HS-27A (cell line): ENCODE measurements around the gene EXOSC3.
"Not testable (repeated sequence)": the region's sequence is repeated elsewhere in the genome, so short reads cannot be mapped to it uniquely, and the experiment has no call there.

Experiments used
- DNase-seq: peaks from one replicate; pipeline ENCODE4 v3.0.0-alpha.2; 2012; ENCODE audit warnings: low read depth, missing footprints

The EXOSC3 gene

GRCh38 chr9:37784616-37785483 is at the start of gene EXOSC3:
EXOSC3 (minus strand) TSS chr9:37785064; CDS start chr9:37785044, 20 bp downstream.
- DNase-seq, result peak; percentile 90

- DNase-seq, result no peak
These were observed 42.8 kb upstream of the EXOSC3 start for GRCh38 chr9:37827483-37828165.

- not testable (repeated sequence) for DNase-seq
These were observed 40.3 kb upstream of the EXOSC3 start for GRCh38 chr9:37825174-37825573.

GRCh38 chr9:37820142-37820541 is 35.3 kb upstream of the EXOSC3 start:
- no peak for DNase-seq

- no peak for DNase-seq
These were observed 34.0 kb upstream of the EXOSC3 start for GRCh38 chr9:37818849-37819248.

GRCh38 chr9:37812773-37813379 is 28.0 kb upstream of the EXOSC3 start:
- no peak for DNase-seq

GRCh38 chr9:37811906-37812476 is 27.1 kb upstream of the EXOSC3 start:
- DNase-seq, result no peak

GRCh38 chr9:37809676-37810075 is 24.8 kb upstream of the EXOSC3 start:
- not testable (repeated sequence) for DNase-seq

GRCh38 chr9:37806271-37806670 is 21.4 kb upstream of the EXOSC3 start:
- no peak for DNase-seq

- DNase-seq, result no peak
These were observed 17.3 kb upstream of the EXOSC3 start for GRCh38 chr9:37801959-37802711.

- DNase-seq, result peak; percentile 12
These were observed 16.5 kb upstream of the EXOSC3 start for GRCh38 chr9:37801287-37801850.

- peak; percentile 55 for DNase-seq
These were observed 15.9 kb upstream of the EXOSC3 start, which contains the start of gene DCAF10 for GRCh38 chr9:37800631-37801286. DCAF10 (plus strand) TSS chr9:37800797; CDS start chr9:37800867, 70 bp downstream.

GRCh38 chr9:37798677-37799076 is 13.8 kb upstream of the EXOSC3 start:
- DNase-seq, result no peak

GRCh38 chr9:37796232-37796631 is 11.4 kb upstream of the EXOSC3 start:
- DNase-seq, result no peak

GRCh38 chr9:37792122-37792521 is 7.3 kb upstream of the EXOSC3 start:
- no peak for DNase-seq

GRCh38 chr9:37790096-37790495 is 5.2 kb upstream of the EXOSC3 start:
- DNase-seq, result no peak

GRCh38 chr9:37788332-37788731 is 3.5 kb upstream of the EXOSC3 start:
- no peak for DNase-seq

GRCh38 chr9:37787059-37787458 is 2.2 kb upstream of the EXOSC3 start:
- DNase-seq, result no peak

- no peak for DNase-seq
These were observed 611 bp downstream of the EXOSC3 start for GRCh38 chr9:37784291-37784615.

- no peak for DNase-seq
These were observed 6.3 kb downstream of the EXOSC3 start for GRCh38 chr9:37778534-37778933.

GRCh38 chr9:37776328-37776727 is 8.5 kb downstream of the EXOSC3 start:
- DNase-seq, result no peak
